ENCODE data around the gene YBX2.

DNA sequence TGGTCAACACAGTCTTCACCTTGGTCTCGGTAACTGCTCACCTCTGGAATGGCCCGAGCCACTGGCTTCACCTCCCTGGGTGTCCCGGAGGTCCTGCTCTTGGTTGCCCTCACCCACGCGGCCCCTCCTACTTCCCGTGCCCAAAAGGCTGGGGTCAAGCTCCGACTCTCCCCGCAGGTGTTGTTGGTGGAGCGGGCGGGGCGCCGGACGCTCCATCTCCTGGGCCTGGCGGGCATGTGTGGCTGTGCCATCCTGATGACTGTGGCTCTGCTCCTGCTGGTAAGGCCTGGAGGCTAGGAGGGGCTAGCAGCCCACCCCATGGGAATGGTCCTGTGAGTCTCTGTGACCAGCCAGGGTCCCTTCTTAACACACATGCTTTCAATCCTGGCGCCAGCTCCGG lies 9.5 kb downstream of the YBX2 start:
- TF ChIP-seq POLR2AphosphoS5 (IDR thresholded peaks at IDR 0.05): no peak
- TF ChIP-seq, protein P1, sequence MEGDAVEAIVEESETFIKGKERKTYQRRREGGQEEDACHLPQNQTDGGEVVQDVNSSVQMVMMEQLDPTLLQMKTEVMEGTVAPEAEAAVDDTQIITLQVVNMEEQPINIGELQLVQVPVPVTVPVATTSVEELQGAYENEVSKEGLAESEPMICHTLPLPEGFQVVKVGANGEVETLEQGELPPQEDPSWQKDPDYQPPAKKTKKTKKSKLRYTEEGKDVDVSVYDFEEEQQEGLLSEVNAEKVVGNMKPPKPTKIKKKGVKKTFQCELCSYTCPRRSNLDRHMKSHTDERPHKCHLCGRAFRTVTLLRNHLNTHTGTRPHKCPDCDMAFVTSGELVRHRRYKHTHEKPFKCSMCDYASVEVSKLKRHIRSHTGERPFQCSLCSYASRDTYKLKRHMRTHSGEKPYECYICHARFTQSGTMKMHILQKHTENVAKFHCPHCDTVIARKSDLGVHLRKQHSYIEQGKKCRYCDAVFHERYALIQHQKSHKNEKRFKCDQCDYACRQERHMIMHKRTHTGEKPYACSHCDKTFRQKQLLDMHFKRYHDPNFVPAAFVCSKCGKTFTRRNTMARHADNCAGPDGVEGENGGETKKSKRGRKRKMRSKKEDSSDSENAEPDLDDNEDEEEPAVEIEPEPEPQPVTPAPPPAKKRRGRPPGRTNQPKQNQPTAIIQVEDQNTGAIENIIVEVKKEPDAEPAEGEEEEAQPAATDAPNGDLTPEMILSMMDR (IDR thresholded peaks at IDR 0.05): no peak
